GM12873 (cell line): ENCODE data around the gene PIM1.

ENCODE experiments used
- CTCF ChIP-seq: IDR thresholded peaks from 2 replicates; pipeline ENCODE4 v1.5.1; 2012; ENCODE audit warnings: low read depth, mild to moderate bottlenecking, moderate library complexity, low read length, control low read depth; ENCODE audit not compliant: insufficient read depth; ENCODE audit errors: missing control alignments

The PIM1 gene

GRCh38 chr6:37134396-37135191, 35.4 kb upstream of the PIM1 start:
- no peak for TF ChIP-seq CTCF

GRCh38 chr6:37135835-37136694, 33.9 kb upstream of the PIM1 start:
- TF ChIP-seq CTCF: no peak

GRCh38 chr6:37136821-37137200, 33.1 kb upstream of the PIM1 start:
- no peak for TF ChIP-seq CTCF

GRCh38 chr6:37137201-37138090, 32.5 kb upstream of the PIM1 start:
- TF ChIP-seq CTCF: no peak

GRCh38 chr6:37138856-37139229, 31.1 kb upstream of the PIM1 start:
- TF ChIP-seq CTCF: no peak

- TF ChIP-seq CTCF: no peak
Observed at GRCh38 chr6:37139230-37139962, 30.6 kb upstream of the PIM1 start.
